Uterus (tissue), 4 donors: ENCODE measurements around the gene P4HB. TPM values are rescaled to one million over a fixed set of nuclear protein-coding genes. Genes with fewer than 3 reads are reported as not detected.

Experiments
- DNase-seq, 2 donors: peaks; one replicate each; pipeline ENCODE4 v3.0.0-alpha.2; 2019 to 2020
- H3K27ac ChIP-seq, 2 donors: fragments of 200-600 bp; sonication (generic); 1 replicate in 1 of 2; 2 replicates in 1 of 2; pipeline ENCODE4 v1.5.1; 2016 to 2018
- H3K27me3 ChIP-seq, 2 donors: fragments of 200-600 bp; sonication (generic); one replicate each; pipeline ENCODE4 v1.5.1; 2018 to 2019; ENCODE audit warnings: control low read depth in 1 of 2
- H3K36me3 ChIP-seq, 2 donors: fragments of 200-600 bp; sonication (generic); one replicate each; pipeline ENCODE4 v1.5.1; 2019; ENCODE audit warnings: control low read depth in 1 of 2
- H3K4me1 ChIP-seq, 2 donors: fragments of 200-600 bp; sonication (generic); one replicate each; pipeline ENCODE4 v1.5.1; 2018 to 2019; ENCODE audit warnings: control low read depth in 1 of 2
- H3K4me3 ChIP-seq, 2 donors: fragments of 200-600 bp; sonication (generic); 1 replicate in 1 of 2; 2 replicates in 1 of 2; pipeline ENCODE4 v1.5.1; 2018 to 2019; ENCODE audit warnings: mild to moderate bottlenecking in 1 of 2
- H3K9me3 ChIP-seq, 2 donors: fragments of 200-600 bp; sonication (generic); one replicate each; pipeline ENCODE4 v1.5.1; 2019; ENCODE audit warnings: control low read depth in 1 of 2
- CTCF ChIP-seq, 4 experiments: fragments of 200-600 bp in 2 of 4; fragments of 450-650 bp in 2 of 4; sonication (generic) in 2 of 4; IDR thresholded peaks; one replicate each; pipeline ENCODE4 v1.5.1; 2016 to 2019; ENCODE audit warnings: antibody characterized with exemption in 4 of 4, mild to moderate bottlenecking in 2 of 4, moderate library complexity in 1 of 4
- POLR2A ChIP-seq, 2 donors: fragments of 450-650 bp; IDR thresholded peaks; one replicate each; pipeline ENCODE4 v1.6.1; 2016; ENCODE audit warnings: antibody characterized with exemption in 2 of 2, mild to moderate bottlenecking in 1 of 2, moderate library complexity in 1 of 2
- intact Hi-C: fragments of 100-400 bp; cut with DNase I; formaldehyde crosslinking; loops from one replicate; pipeline ENCODE4 v1.15.1; 2023; ENCODE audit warnings: low total_unique reads
- total RNA-seq, 4 donors: library from RNA; depleted of rRNA in 3 of 4; stranded (reverse); fragments of >200 nt in 3 of 4; gene quantifications; one replicate each; pipeline versions ENCODE4 v1.1.0 to v1.2.4, GENCODE V29; 2014 to 2023
- donor health status: DM: yes; HTN: yes; CAD: no.

The P4HB gene
- total RNA-seq, 4 donors from 2014 or later: 199 to 504 (median 304) TPM

- intact Hi-C loops: no loop called here
- Histone ChIP-seq H3K36me3 (no peaks in the 10 kb centered on the region), H3K27me3 (no peaks in the 10 kb centered on the region), H3K9me3 (no peaks in the 10 kb centered on the region), H3K4me3 (no peak overlapping the region), H3K27ac (no peak overlapping the region), H3K4me1 (no peaks in the 10 kb centered on the region)
- no peak for DNase-seq
- no peak for TF ChIP-seq POLR2A (IDR thresholded peaks at IDR 0.05)
- no peak for TF ChIP-seq CTCF (IDR thresholded peaks at IDR 0.05)
Measured at GRCh38 chr17:81812571-81813370, 47.6 kb downstream of the P4HB start.

GRCh38 chr17:81811705-81812570 lies 48.4 kb downstream of the P4HB start:
- no peak overlapping the region for H3K27ac ChIP-seq
- no peaks in the 10 kb centered on the region for H3K27me3 ChIP-seq
- H3K36me3 ChIP-seq: no peaks in the 10 kb centered on the region
- no peak for TF ChIP-seq POLR2A (IDR thresholded peaks at IDR 0.05)
- no peak for TF ChIP-seq CTCF (IDR thresholded peaks at IDR 0.05)
- no peak overlapping the region for H3K4me3 ChIP-seq
- no peaks in the 10 kb centered on the region for H3K9me3 ChIP-seq
- intact Hi-C loops: no loop called here
- DNase-seq: no peak
- no peaks in the 10 kb centered on the region for H3K4me1 ChIP-seq

GRCh38 chr17:81810892-81811704 lies 49.2 kb downstream of the P4HB start:
- TF ChIP-seq POLR2A (IDR thresholded peaks at IDR 0.05): no peak
- no peak for TF ChIP-seq CTCF (IDR thresholded peaks at IDR 0.05)
- Histone ChIP-seq H3K27me3 (peaks cover 0 to 3% of the 10 kb centered on the region in 2 donors), H3K27ac (no peak overlapping the region), H3K4me3 (no peak overlapping the region), H3K9me3 (no peaks in the 10 kb centered on the region), H3K36me3 (no peaks in the 10 kb centered on the region), H3K4me1 (no peaks in the 10 kb centered on the region)
- intact Hi-C loops: no loop called here
- DNase-seq: no peak

- Histone ChIP-seq H3K4me1 (no peaks in the 10 kb centered on the region), H3K9me3 (no peaks in the 10 kb centered on the region), H3K4me3 (no peak overlapping the region), H3K36me3 (no peaks in the 10 kb centered on the region), H3K27me3 (peaks cover 0 to 4% of the 10 kb centered on the region in 2 donors), H3K27ac (no peak overlapping the region)
- DNase-seq: no peak
- intact Hi-C loops: no loop called here
- TF ChIP-seq POLR2A (IDR thresholded peaks at IDR 0.05) (no peak), CTCF (IDR thresholded peaks at IDR 0.05) (no peak)
Measured at GRCh38 chr17:81810476-81810875, 49.9 kb downstream of the P4HB start.
